ENCODE results near the gene CALCB. TPM values are rescaled to one million over a fixed set of nuclear protein-coding genes. Genes with fewer than 3 reads are reported as not detected.

CALCB gene
- polyA plus RNA-seq, 1 donor from 2014 or later, result not detected

- Histone ChIP-seq H3K9me3 (ENCODE audit: low read length) (no peaks in the 10 kb centered on the region), H3K4me2 (ENCODE audit: low read length) (no peak overlapping the region), H3F3A (ENCODE audit: insufficient read depth, low read length, poor library complexity, severe bottlenecking) (no peaks in the 10 kb centered on the region), H3K36me3 (ENCODE audit: insufficient read depth, low read length) (no peaks in the 10 kb centered on the region), H4K20me1 (ENCODE audit: insufficient read depth) (no peaks in the 10 kb centered on the region), H3K27ac (ENCODE audit: low read length) (no peak overlapping the region), H3K79me2 (replicated peaks; ENCODE audit: insufficient read depth, low read length) (no peaks in the 10 kb centered on the region), H2AFZ (ENCODE audit: low read depth, low read length) (no peak overlapping the region), H3K9ac (ENCODE audit: low read length) (no peak overlapping the region), H3K27me3 (ENCODE audit: insufficient read depth, low read depth, low read length) (no peaks in the 10 kb centered on the region), H3K9me2 (ENCODE audit: insufficient read depth, low read length) (no peaks in the 10 kb centered on the region), H3K4me3 (ENCODE audit: low read length) (no peak overlapping the region)
- TF ChIP-seq SMC3 (conservative IDR thresholded peaks at IDR 0.05; ENCODE audit: poor library complexity), result no peak
- no peak for TF ChIP-seq REST (IDR thresholded peaks at IDR 0.05; ENCODE audit: borderline replicate concordance)
- TF ChIP-seq EP300 (conservative IDR thresholded peaks at IDR 0.05; ENCODE audit: poor library complexity, severe bottlenecking), result no peak
- TF ChIP-seq TAF1 (IDR thresholded peaks at IDR 0.05; ENCODE audit: low read depth), result no peak
- no peak for TF ChIP-seq POLR2AphosphoS5 (IDR thresholded peaks at IDR 0.05)
- TF ChIP-seq MXI1 (conservative IDR thresholded peaks at IDR 0.05; ENCODE audit: poor library complexity, severe bottlenecking), result no peak
- TF ChIP-seq, protein P1, sequence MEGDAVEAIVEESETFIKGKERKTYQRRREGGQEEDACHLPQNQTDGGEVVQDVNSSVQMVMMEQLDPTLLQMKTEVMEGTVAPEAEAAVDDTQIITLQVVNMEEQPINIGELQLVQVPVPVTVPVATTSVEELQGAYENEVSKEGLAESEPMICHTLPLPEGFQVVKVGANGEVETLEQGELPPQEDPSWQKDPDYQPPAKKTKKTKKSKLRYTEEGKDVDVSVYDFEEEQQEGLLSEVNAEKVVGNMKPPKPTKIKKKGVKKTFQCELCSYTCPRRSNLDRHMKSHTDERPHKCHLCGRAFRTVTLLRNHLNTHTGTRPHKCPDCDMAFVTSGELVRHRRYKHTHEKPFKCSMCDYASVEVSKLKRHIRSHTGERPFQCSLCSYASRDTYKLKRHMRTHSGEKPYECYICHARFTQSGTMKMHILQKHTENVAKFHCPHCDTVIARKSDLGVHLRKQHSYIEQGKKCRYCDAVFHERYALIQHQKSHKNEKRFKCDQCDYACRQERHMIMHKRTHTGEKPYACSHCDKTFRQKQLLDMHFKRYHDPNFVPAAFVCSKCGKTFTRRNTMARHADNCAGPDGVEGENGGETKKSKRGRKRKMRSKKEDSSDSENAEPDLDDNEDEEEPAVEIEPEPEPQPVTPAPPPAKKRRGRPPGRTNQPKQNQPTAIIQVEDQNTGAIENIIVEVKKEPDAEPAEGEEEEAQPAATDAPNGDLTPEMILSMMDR (IDR thresholded peaks at IDR 0.05; ENCODE audit: poor library complexity, severe bottlenecking), result no peak
These were observed 38.6 kb upstream of the CALCB start for GRCh38 chr11:15034687-15035267.

- Histone ChIP-seq H3K9ac (ENCODE audit: low read length) (no peak overlapping the region), H3K4me2 (ENCODE audit: low read length) (no peak overlapping the region), H3F3A (ENCODE audit: insufficient read depth, low read length, poor library complexity, severe bottlenecking) (no peaks in the 10 kb centered on the region), H2AFZ (ENCODE audit: low read depth, low read length) (no peak overlapping the region), H3K27me3 (ENCODE audit: insufficient read depth, low read depth, low read length) (no peaks in the 10 kb centered on the region), H3K27ac (ENCODE audit: low read length) (no peak overlapping the region), H3K36me3 (ENCODE audit: insufficient read depth, low read length) (no peaks in the 10 kb centered on the region), H3K79me2 (replicated peaks; ENCODE audit: insufficient read depth, low read length) (no peaks in the 10 kb centered on the region), H3K9me2 (ENCODE audit: insufficient read depth, low read length) (no peaks in the 10 kb centered on the region), H3K4me3 (ENCODE audit: low read length) (no peak overlapping the region), H3K9me3 (ENCODE audit: low read length) (no peaks in the 10 kb centered on the region), H4K20me1 (ENCODE audit: insufficient read depth) (no peaks in the 10 kb centered on the region)
- TF ChIP-seq REST (IDR thresholded peaks at IDR 0.05; ENCODE audit: borderline replicate concordance) (no peak), TAF1 (IDR thresholded peaks at IDR 0.05; ENCODE audit: low read depth) (no peak), EZH2 (IDR thresholded peaks at IDR 0.05; ENCODE audit: borderline replicate concordance, insufficient read depth, low read length, poor library complexity, severe bottlenecking) (no peak), SMC3 (conservative IDR thresholded peaks at IDR 0.05; ENCODE audit: poor library complexity) (no peak), MXI1 (conservative IDR thresholded peaks at IDR 0.05; ENCODE audit: poor library complexity, severe bottlenecking) (no peak), POLR2AphosphoS5 (IDR thresholded peaks at IDR 0.05) (no peak), EP300 (conservative IDR thresholded peaks at IDR 0.05; ENCODE audit: poor library complexity, severe bottlenecking) (no peak), RAD21 (conservative IDR thresholded peaks at IDR 0.05) (no peak)
- TF ChIP-seq, protein P1 (IDR thresholded peaks at IDR 0.05; ENCODE audit: poor library complexity, severe bottlenecking), result no peak
These were observed 38.1 kb upstream of the CALCB start for GRCh38 chr11:15035283-15035682.

Measured in neural cell (in vitro differentiated cells).